ENCODE measurements around the gene TNXB.
A peak's percentile ranks its signal among the peaks of the same experiment; 100 is the strongest.
"Not testable (repeated sequence)": the region's sequence is repeated elsewhere in the genome, so short reads cannot be mapped to it uniquely, and the experiment has no call there.

The TNXB gene

DNA sequence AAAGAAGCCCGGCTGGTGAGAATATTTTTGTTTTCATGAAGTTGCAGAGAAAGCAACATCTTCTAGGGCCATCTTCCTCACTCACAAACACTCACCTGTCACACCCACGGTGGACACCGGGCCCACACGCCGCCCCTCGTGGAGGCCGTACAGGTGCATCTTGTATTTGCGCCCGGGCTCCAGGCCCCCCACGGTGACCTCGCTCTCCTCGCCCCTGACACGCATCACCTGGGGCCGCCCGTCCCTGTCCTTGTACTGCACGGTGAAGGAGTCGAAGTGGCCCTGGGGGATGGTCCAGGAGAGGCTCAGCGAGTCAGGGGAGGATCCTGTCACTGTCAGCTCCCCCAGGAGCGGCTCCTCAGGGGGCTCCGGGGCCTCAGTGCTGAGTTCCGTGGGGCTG lies 53.4 kb downstream of the TNXB start:
- not testable (repeated sequence) for DNase-seq

DNA sequence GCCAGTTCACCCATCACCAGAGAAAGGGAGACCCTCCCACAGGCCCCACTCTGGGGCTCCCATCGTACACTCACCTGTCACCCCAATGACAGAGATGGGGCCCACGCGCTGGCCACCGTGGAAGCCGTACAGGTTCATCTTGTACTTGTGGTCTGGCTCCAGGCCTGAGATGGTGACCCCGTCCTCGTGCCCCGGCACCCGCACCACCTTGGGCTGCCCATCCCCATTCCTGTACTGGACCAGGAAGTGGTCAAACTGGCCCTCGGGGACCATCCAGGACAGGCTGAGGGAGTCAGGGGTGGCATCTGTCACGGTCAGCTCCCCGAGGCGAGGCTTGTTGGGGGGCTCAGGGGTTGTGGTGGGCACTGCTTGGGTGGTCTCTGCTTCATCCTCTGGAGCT lies 55.8 kb downstream of the TNXB start:
- DNase-seq = not testable (repeated sequence)

DNA sequence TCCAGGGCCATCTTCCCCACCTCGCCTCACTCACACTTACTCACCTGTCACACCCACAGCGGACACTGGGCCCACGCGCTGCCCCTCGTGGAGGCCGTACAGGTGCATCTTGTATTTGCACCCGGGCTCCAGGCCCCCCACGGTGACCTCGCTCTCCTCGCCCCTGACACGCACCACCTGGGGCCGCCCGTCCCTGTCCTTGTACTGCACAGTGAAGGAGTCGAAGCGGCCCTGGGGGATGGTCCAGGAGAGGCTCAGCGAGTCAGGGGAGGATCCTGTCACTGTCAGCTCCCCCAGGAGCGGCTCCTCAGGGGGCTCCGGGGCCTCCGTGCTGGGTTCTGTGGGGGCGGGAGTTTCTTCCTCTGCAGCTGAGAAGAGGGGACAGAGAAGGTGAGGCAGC lies 56.5 kb downstream of the TNXB start:
- not testable (repeated sequence) for DNase-seq

DNA sequence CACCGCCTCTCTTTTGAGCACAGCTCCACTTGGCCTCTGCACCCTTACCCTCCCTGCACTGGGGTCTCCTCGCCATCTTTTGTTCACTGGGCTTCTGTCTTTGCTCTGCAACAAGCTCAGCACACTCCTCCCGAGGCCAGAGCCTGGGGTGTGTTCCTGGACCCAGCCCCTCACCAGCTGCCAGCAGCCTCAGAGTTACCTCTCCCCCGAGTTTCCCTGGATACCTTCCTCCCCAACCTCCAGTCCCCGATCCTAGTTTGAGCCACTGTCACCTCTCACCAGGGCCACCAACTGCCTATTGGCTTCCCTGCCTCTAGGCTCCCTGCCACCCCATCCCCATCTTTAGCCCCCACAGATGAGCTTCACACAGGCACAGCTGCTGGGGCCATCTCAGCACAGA lies 58.6 kb downstream of the TNXB start:
- no peak for DNase-seq

DNA sequence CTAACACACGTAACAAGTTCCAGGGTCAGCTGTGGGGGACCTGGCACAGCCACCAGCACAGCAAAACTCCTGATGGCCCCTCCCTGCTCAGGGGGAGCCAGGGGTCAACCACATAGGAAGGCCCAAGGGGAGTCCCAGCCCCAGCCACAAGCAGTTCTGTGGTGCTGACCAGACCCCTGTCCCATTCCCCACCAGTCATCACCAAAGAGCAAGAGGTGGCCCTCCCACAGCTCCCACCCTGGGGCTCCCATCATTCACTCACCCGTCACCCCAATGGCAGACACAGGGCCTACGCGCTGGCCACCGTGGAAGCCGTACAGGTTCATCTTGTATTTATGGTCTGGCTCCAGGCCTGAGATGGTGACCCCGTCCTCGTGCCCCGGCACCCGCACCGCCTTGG lies 59.4 kb downstream of the TNXB start:
- DNase-seq = not testable (repeated sequence)

DNA sequence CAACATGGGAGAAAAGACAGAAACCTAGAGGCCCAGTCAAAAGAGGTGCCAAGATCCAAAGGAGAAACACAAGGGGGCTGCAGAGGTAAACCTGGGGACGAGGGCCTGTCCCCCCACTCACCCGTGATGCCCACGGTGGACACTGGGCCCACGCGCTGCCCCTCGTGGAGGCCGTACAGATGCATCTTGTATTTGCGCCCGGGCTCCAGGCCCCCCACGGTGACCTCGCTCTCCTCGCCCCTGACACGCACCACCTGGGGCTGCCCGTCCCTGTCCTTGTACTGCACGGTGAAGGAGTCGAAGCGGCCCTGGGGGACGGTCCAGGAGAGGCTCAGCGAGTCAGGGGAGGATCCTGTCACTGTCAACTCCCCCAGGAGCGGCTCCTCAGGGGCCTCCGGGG lies 60.0 kb downstream of the TNXB start:
- not testable (repeated sequence) for DNase-seq

DNA sequence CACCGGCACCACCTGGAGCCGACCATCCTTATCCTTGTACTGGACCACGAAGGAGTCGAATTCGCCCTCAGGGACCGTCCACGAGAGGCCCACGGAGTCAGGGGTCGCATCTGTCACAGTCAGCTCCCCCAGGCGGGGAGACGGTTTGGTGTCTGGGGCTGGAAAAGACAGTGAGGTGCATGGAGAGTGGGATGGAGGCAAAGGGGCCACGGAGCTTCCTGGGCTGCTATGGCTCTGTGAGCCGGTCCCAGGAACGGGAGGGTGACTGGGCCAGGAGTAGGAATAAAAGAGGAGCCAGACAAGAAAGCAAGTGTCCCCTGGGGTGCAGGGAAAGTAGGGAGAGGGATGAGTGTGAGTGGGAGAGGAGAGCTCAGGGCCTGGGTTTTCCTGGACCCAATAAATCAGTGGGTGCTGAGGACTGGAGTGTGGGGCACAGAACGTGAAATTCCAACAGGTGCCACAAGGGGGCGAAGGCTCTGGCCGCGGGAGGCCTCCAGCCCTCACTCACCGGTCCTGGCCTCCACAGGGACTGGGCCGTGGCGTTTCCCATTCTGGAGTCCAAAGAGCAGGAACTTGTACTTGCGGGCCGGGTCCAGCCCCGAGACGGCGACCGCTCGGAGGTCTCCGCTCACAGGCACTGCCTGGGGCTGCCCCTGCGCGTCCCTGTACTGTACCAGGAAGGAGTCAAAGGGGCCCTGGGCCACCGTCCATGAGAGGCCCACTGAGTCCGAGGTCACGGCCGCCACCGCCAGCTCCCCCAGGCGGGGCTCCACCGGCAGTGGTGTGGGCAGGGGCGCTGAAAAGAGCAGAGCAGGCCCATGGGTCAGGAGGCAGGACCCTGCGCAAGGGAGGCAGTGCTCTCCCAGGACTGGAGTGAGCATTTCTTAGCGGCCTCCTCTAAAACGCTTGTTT lies 61.0 kb downstream of the TNXB start:
- DNase-seq = peak; percentile 50

DNA sequence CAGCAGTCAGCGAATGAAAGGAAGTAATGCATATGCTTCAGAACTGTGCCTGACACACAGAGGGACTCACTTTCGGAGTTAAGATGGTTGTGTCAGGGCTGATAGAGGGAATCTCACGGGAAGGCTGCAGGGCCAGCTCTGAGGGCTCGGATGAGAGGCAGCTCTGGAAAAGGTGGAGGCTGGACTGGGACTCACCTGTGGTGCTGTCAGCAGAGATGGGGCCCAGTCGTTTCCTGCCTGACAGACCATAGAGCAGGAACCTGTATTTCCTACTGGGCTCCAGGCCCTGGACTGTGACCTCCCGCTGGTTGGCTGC lies 61.6 kb downstream of the TNXB start:
- no peak for DNase-seq

DNA sequence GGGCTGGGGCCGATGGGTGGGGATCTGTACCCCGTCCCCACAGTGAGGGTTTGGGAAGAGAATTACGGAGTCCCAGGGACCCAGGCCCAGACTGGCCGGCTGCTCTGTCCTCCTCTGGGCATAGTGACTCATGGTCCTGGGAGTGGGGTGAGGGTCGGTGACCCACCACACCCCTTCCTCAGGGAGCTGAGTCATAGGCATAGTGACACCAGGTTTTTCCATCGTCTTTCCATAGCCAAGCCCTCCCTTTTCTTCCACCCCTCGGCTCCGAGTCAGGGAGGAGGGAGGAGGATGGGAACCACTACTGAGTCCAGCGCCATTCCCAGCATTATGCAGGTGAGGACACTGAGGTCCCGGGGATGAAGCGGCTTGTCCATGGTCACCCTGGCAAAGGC lies 62.1 kb downstream of the TNXB start:
- no peak for DNase-seq

DNA sequence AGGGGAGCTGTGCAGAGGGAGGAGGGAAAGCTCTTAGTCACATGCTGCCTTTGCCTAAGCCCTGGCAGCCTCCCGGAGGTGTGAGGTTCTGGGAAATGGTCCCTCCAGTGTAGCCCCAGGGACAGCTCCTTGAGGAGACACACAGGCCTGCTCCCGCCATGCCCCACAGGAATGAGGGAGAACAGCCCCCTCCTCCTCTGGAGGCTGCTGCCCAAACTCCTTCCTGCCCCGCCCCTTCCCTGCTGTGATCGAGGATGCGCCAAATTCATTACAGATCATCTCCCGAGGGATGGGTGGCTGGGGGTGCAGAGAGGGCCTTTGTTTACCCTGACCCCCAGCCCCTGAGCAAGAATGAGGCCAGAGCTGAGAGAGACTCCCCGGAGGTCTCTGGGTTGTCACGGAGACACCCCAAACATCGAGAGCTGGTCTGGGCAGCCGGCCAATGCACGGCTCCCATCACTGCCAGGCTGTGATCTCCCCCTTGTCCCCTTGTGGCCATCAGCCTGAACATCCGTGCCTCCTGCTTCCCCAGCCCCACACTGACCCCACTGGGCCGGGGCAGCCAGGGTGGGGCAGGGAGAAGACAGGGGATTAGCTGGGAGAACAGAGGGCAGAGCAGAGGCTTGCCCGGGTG lies 62.6 kb downstream of the TNXB start:
- DNase-seq = no peak

DNA sequence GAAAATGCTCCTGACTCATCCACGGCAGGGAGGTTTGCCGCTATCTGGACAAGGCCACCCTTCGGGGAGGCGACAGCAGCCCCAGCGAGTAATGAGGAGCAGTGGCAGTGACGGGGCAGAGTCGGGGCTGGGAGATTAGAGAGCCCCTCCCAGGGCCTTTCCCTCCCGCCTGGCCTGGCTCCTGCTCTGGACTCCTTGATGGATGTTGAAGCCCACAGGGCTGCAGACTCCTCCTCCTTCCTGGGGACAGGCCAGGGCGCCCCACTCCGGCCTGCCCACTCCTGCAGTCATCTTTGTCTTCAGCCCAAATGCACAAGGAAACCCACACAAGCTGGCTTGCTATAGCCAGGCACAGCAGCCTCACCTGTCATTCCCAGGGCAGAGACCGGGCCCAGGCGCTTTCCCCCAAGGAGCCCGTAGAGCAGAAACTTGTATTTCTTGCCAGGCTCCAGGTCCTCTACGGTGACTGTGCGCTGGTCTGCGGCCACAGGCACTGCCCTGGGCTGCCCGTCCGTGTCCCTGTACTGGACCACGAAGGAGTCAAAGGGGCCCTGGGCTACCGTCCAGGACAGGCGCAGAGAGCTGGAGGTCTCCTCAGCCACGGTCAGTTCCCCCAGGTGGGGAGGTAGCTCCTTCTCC lies 63.2 kb downstream of the TNXB start:
- DNase-seq = no peak

DNA sequence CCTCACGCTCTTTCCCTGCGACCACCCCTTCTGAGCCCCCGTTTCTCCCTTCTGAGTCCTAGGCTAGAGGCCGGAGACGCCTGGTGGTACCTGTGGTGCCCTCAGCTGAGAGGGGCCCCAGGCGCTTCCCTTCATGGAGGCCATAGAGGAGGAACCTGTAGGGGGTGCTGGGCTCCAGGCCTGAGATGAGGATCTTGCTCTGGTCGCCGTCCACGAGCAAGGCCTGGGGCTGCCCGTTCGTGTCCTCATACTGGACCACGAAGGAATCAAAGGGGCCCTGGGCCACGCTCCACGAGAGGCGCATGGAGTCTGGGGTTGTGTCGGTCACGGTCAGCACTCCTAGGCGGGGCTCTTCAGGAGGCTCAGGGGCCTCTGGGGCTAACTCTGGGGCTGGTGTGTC lies 64.2 kb downstream of the TNXB start:
- not testable (repeated sequence) for DNase-seq

DNA sequence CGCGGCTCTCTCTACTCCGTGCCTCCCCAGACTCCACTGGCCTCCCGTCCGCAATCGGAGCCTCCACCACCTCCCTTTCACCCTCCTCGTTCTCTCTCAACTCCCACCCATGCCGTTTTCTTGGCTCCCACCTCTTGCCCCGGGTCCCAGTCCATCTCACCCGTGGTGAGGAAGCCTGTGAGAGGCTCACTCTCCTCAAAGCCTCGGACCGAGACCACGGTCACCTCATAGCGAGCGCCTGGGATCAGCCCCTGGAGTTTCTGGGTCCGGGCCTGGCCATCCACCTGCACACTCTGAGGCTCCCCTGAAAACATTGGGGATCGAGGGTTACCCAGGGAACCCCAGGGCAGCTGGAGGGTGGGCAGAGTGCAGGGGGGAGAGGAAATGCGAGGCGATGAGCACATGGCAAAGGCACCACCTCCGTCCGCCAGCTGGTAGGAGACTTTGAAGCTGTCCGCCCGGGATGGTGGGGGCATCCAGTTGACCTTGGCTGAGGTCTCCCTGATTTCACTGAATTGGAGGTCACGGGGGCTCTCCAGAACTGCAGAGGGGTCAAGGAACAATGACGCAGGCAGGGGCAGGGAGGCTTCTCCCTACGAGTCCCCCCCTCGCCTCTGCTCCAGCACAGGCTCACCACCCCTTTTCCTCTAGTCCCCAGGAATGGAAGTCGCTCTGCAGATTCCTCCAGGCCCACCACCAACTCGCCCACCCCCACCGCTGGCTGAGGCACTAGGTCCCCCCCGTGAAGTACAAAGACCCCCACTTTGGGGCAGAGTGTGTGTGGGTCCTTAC lies 65.4 kb downstream of the TNXB start:
- DNase-seq = not testable (repeated sequence)

DNA sequence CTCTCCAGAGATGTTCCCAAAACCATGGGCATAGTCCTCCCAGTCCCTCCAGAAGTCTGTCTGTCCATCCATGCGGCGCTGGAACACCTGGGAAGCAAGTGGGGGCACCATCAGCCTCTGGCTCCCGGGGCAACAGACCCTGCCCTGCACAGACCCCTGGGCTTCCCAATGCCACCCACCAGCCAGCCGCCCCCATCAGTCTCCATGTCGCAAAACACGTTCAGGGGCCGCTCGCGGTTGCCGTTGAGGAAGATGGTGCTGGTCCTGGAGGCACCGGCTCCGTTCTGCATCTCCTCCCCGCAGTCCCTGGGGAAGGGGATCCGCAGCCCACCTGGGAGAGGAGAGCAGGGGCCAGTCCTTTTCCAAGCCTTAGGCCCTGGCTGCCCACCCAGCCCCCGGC lies 66.9 kb downstream of the TNXB start:
- not testable (repeated sequence) for DNase-seq

DNA sequence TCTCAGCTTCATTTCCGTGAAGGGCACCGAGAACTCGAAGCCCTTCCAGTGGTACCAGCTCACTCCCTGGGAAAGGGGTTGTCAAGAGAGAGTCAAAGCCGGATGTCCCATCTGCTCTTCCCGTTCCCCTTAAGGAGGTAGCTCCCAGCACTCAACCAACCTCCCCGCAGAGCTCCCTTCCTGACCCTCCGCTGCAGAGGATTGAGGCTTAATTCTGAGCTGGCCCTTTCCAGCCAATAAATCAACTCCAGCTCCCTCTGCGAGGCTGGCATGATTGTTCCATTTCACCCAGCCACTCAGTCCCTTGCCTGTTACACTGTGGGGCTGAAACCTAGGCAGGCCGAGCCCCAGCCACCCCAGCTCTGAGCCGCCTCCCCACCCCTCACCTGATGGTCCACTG lies 67.8 kb downstream of the TNXB start:
- DNase-seq = not testable (repeated sequence)

DNA sequence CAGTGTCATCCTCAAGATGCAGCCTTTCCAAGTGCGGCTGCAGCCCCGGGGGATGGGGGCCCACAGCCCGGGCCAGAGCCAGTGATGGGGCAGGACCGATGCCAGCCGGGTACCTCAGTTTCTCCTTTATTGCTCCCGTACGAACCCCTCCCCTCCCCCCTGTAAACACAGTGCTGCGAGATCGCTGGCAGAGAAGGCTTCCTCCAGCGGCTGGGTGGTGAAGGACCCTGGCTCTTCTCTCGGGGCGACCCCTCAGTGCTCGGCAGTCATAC lies 68.2 kb downstream of the TNXB start:
- not testable (repeated sequence) for DNase-seq

DNA sequence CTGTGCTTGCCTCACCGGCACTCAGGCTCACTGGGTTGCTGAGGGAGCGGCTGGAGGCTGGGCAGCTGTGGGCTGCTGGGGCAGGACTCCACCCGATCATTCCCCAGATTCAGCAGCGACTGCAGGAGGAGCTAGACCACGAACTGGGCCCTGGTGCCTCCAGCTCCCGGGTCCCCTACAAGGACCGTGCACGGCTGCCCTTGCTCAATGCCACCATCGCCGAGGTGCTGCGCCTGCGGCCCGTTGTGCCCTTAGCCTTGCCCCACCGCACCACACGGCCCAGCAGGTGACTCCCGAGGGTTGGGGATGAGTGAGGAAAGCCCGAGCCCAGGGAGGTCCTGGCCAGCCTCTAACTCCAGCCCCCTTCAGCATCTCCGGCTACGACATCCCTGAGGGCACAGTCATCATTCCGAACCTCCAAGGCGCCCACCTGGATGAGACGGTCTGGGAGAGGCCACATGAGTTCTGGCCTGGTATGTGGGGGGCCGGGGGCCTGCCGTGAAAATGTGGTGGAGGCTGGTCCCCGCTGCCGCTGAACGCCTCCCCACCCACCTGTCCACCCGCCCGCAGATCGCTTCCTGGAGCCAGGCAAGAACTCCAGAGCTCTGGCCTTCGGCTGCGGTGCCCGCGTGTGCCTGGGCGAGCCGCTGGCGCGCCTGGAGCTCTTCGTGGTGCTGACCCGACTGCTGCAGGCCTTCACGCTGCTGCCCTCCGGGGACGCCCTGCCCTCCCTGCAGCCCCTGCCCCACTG lies 68.7 kb downstream of the TNXB start:
- DNase-seq = not testable (repeated sequence)

DNA sequence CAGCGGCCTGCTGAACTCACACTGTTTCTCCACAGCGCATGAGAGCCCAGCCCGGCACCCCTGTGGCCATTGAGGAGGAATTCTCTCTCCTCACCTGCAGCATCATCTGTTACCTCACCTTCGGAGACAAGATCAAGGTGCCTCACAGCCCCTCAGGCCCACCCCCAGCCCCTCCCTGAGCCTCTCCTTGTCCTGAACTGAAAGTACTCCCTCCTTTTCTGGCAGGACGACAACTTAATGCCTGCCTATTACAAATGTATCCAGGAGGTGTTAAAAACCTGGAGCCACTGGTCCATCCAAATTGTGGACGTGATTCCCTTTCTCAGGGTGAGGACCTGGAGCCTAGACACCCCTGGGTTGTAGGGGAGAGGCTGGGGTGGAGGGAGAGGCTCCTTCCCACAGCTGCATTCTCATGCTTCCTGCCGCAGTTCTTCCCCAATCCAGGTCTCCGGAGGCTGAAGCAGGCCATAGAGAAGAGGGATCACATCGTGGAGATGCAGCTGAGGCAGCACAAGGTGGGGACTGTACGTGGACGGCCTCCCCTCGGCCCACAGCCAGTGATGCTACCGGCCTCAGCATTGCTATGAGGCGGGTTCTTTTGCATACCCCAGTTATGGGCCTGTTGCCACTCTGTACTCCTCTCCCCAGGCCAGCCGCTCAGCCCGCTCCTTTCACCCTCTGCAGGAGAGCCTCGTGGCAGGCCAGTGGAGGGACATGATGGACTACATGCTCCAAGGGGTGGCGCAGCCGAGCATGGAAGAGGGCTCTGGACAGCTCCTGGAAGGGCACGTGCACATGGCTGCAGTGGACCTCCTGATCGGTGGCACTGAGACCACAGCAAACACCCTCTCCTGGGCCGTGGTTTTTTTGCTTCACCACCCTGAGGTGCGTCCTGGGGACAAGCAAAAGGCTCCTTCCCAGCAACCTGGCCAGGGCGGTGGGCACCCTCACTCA lies 69.5 kb downstream of the TNXB start:
- DNase-seq = not testable (repeated sequence)

DNA sequence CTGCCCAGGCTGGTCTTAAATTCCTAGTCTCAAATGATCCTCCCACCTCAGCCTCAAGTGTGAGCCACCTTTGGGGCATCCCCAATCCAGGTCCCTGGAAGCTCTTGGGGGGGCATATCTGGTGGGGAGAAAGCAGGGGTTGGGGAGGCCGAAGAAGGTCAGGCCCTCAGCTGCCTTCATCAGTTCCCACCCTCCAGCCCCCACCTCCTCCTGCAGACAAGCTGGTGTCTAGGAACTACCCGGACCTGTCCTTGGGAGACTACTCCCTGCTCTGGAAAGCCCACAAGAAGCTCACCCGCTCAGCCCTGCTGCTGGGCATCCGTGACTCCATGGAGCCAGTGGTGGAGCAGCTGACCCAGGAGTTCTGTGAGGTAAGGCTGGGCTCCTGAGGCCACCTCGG lies 70.3 kb downstream of the TNXB start:
- DNase-seq = not testable (repeated sequence)

DNA sequence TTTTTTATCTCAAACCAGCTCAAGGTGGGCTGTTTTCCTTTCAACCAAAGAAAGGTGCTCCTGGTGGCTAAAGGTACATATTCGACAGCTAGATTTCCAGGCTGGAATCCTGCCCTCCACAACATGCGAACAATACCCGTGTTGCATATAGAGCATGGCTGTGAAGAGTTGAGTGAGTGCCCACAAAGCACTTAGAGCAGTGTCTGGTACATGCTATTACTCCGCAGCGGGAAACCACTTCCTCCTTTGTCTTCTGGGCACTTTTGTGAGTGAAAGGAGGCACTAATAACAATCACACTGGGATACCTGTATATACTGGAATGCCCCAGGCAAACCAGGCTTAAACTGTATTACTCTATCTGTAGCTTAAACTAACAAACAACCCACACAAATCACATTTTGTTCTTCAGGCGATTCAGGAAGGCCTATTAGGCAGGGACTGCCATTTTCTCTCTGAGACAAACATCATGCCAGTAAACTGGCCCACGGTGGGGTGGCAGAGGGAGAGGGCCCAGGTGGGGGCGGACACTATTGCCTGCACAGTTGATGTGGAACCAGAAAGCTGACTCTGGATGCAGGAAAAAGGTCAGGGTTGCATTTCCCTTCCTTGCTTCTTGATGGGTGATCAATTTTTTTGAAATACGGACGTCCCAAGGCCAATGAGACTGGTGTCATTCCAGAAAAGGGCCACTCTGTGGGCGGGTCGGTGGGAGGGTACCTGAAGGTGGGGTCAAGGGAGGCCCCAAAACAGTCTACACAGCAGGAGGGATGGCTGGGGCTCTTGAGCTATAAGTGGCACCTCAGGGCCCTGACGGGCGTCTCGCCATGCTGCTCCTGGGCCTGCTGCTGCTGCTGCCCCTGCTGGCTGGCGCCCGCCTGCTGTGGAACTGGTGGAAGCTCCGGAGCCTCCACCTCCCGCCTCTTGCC lies 71.3 kb downstream of the TNXB start, which contains the start of gene CYP21A2:
Gene CYP21A2 (plus strand): TSS at position 818 of the 927 bp plus-strand sequence. CDS start 8 bp downstream, at position 826.
- not testable (repeated sequence) for DNase-seq
